Measurements from ENCODE around the gene SVOPL.

Gene SVOPL

GRCh38 chr7:138553805-138554204 lies 147.4 kb downstream of the SVOPL start:
- DNase-seq = no peak

DNA sequence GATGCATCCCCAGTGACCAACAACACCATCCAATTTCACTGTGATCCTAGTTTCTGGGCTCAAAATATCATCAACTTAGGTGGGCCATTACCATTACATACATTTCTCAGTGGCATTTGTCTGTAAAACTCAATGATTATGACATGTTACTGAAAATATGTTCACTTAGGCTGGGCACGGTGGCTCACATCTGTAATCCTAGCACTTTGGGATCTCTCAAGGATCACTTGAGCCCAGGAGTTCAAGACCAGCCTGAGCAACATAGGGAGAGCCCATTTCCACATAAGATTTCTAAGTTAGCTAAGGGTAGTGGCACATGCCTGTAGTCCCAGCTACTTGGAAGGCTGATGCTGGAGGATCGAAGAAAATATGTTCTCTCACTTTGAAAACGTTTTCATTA lies 150.1 kb downstream of the SVOPL start:
- DNase-seq = no peak

DNA sequence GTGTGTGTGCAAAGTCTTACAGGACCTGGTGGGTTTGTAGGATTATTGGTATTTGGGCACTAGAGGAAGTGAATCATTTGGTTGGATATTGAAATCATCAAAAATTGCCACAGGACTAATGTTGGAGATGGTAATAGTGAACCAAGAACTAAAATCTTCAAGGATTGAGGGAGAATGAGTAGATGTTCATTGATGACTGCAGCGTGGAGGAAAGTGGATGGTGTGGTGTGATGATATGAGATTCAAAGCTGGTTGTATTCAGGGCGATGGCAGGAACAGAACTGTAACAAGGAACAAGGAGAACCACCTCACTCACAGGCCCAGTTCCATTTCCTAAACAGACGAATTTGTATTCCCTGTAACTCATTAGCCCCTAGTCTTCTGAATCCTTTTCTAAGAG lies 150.8 kb downstream of the SVOPL start:
- DNase-seq = no peak

DNA sequence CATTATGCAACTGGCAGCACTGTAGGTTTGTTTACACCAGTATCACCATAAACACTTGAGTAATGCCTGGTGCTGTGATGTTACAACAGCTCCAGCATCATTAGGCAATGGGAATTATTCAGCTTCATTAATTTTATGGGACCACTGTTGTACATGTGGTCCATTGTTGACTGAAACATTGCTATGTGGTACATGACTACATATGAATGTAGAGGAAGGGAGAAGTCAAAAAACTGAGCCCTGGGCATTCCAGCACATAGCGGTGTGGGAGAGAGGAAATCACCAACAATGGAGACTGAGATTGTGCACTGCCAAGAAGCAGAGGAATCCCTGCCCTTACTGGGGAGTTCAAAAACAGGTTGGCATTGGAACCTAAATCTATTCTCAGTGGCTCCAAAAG lies 152.1 kb downstream of the SVOPL start:
- DNase-seq = no peak

DNA sequence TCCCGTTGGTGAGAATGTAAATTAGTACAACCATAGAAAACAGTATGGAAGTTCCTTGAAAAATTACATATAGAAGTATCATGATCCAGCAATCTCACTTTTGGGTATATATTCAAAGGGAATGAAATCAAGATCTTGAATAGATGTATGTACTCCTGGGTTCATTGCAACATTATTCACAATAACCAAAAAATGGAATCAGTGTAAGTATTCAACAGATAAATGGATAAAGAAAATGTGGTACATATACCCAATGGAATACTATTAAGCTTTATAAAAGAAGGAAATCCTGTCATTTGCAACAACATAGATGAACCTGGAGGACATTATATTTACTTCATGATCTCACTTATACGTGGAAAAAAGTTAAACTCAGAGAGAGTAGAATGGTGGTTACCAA lies 154.3 kb downstream of the SVOPL start:
- no peak for DNase-seq

DNA sequence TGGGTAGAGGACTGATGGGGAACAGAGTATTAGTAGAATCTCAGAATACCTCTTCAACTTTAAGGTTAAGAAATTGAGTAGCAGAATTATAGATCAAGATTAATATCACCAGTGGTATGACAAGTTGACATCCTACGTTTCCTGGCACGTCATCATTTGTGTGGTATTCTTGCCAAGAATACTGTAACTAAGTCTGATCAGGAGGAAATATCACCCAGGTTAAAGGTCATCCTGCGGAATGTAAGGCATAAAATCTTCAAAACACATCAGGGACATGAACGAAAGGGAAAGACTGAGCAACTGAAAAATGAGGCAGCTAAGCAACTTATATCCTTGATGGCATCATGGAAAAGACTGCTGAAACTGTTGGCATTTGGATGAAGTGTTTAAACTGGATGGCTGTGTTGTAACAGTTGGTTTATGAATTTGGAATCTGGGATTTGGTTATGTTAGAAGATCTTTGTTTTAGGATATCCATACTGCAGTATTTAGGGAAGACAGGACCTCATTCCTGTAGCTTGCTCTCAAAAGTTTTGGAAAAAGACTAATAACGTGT lies 155.0 kb downstream of the SVOPL start:
- no peak for DNase-seq

DNA sequence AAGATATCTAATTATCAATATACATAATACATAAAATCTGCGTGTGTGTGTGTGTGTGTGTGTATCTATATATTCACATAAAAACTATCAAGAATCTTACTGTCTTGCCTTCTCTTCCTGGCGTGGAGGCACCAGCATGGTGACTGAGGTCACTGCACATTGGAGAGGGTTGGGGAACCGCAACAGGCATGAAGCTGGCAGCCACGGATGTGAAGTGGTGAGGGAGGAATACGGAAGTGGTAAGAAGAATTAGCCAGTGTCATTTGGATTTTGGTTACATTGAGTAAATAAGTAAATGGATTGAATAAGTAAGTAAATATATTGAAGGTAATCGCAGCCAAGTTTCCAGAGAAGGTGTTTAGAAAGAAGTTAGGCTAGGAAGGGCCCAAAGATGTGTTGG lies 156.0 kb downstream of the SVOPL start:
- no peak for DNase-seq
